ENCODE measurements around the gene CCDC24.

DNA sequence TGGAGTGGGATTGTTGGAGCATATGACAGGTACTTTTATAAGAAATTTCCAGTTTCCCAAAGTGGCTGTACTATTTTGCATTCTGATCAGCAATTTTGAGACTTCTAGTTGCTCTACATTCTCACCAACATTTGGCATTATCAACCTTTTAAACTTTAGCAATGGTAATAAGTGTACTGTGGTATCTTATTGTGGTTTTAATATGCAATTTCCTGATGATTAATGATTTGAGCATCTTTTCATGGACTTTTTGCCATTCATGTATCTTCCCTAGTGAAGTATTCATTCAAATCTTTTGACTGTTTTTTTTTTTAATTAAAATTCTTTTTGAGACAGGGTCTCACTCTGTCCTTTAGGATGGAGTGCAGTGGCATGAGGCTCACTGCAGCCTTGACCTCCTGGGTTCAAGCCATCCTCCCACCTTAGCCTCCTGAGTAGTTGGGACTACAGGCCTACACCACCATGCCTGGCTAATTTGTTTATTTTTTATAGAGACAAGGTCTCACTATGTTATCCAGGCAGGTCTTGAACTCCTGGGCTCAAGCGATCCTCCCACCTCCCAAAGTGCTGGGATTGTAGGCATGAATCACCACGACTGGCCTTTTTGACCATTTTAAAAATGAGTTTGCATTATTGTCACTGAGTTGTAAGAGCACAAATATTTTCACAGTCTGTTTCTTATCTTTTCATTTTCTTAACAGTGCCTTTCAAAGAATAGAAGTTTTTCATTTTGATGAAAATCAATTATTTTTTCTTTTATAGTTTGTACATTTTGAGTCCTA, 47.7 kb downstream of the CCDC24 start:
- no peak for TF ChIP-seq POLR2A (IDR thresholded peaks at IDR 0.05)
- TF ChIP-seq, protein P1, sequence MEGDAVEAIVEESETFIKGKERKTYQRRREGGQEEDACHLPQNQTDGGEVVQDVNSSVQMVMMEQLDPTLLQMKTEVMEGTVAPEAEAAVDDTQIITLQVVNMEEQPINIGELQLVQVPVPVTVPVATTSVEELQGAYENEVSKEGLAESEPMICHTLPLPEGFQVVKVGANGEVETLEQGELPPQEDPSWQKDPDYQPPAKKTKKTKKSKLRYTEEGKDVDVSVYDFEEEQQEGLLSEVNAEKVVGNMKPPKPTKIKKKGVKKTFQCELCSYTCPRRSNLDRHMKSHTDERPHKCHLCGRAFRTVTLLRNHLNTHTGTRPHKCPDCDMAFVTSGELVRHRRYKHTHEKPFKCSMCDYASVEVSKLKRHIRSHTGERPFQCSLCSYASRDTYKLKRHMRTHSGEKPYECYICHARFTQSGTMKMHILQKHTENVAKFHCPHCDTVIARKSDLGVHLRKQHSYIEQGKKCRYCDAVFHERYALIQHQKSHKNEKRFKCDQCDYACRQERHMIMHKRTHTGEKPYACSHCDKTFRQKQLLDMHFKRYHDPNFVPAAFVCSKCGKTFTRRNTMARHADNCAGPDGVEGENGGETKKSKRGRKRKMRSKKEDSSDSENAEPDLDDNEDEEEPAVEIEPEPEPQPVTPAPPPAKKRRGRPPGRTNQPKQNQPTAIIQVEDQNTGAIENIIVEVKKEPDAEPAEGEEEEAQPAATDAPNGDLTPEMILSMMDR (IDR thresholded peaks at IDR 0.05) = no peak

Measured in Peyer's patch (tissue), 4 donors.